Stimulated activated CD4-positive, alpha-beta T cell treated with anti-CD3 and anti-CD28 coated beads, Interleukin-15, amount 100 ng/mL, for 48 hours (primary cell): Measurements from ENCODE around the gene HYAL4.
"Not testable (repeated sequence)": the region's sequence is repeated elsewhere in the genome, so short reads cannot be mapped to it uniquely, and the experiment has no call there.

Experiments
- DNase-seq, 2 donors: peaks; one replicate each; pipeline ENCODE4 v3.0.0-alpha.2; 2020; ENCODE audit warnings: low read depth in 2 of 2

The HYAL4 gene, protein sequence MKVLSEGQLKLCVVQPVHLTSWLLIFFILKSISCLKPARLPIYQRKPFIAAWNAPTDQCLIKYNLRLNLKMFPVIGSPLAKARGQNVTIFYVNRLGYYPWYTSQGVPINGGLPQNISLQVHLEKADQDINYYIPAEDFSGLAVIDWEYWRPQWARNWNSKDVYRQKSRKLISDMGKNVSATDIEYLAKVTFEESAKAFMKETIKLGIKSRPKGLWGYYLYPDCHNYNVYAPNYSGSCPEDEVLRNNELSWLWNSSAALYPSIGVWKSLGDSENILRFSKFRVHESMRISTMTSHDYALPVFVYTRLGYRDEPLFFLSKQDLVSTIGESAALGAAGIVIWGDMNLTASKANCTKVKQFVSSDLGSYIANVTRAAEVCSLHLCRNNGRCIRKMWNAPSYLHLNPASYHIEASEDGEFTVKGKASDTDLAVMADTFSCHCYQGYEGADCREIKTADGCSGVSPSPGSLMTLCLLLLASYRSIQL

DNA sequence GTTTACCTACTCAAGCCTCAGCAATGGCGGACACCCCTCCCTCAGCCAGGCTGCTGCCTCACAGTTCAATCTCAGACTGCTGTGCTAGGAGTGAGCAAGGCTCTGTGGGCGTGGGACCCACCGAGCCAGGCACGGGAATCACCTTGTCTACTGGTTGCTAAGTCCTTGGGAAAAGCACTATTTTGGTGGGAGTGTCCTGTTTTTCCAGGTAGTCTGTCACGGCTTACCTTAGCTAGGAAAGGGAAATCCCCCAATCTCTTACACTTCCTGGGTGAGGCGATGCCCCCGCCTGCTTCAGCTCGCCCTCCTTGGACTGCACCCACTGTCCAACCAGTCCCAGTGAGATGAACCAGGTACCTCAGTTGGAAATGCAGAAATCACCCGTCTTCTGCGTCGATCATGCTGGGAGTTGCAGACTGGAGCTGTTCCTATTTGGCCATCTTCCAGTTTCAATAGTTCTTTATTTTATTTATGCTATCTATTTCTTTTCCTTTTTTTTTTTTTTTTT is at the start of gene HYAL4:
TSS of gene HYAL4 (plus strand) at position 458 of the 508 bp plus-strand sequence. CDS start 23,105 bp downstream, outside the sequence.
- no peak for DNase-seq

DNA sequence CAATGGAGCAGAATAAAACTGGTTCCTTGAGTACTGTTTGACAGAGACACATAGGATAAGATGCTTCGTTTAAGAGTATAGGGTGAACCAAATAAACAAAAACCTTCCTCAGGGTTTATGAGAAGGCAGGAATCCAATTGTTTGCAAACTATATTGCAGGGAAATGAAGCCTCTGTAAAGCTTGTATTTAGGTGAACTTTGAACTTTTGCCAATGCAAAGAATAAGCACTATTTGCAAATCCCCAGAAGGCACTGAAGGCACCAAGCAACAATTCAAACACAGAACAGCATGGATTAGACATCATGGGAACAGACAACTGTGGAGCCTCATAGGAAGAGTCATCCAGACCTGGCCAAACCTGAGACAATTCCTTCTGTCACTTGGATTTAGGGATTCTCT is 49.1 kb upstream of the HYAL4 start:
- DNase-seq, result no peak

DNA sequence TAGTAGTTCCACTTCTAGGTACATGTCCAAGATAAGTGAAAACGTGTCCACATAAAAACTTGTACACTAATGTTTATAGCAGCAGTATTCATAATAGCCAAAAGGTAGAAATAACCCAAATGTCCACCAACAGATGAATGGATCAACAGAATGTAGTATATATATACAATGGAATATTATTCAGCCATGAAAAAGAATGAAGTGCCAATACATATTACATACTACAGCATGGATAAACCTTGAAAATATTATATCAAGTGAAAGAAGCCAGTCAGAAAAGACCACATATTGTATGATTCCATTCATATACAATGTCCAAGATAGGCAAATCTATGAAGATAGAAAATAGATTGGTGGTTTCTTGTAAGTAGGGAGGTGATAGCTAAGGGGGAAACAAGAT is 48.4 kb upstream of the HYAL4 start:
- no peak for DNase-seq

DNA sequence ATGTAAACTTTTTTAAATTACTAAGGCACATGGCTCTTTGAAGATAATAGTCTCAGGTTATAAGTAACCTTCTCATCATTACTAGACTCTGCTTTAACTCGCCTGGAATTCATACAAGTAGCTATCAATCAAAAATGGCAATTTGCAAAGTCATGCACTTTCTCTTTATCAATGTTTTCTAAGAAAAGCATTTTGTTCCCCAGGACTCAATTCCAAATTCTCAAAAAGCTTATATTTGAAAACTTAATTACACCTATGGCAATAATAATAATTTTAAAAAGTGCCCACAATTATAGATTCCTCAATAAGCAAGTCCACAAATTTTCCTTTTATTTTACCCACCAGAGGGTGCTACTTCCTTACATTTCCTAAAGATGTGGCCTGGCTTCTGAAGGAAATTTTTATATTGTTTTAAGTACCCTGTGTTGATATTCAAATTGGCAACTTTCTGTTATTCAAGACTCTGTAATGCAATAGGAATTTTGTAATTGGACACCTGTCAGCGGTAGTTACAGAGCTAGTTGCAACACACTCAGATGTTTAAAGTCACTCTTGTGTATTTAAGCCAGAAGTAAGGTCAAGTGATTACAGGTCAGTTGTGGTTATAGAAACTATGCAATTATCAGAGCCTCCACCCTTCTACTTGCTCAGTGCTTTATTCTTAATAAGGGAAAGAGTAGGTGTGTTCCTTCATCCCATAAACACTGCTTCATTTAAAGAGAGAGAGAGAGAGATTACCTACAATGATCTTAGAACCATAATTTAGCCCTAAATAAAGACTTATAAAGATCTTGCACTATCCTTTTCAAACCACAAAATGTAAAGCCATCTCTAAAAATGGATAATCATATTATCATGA is 47.1 kb upstream of the HYAL4 start:
- no peak for DNase-seq

DNA sequence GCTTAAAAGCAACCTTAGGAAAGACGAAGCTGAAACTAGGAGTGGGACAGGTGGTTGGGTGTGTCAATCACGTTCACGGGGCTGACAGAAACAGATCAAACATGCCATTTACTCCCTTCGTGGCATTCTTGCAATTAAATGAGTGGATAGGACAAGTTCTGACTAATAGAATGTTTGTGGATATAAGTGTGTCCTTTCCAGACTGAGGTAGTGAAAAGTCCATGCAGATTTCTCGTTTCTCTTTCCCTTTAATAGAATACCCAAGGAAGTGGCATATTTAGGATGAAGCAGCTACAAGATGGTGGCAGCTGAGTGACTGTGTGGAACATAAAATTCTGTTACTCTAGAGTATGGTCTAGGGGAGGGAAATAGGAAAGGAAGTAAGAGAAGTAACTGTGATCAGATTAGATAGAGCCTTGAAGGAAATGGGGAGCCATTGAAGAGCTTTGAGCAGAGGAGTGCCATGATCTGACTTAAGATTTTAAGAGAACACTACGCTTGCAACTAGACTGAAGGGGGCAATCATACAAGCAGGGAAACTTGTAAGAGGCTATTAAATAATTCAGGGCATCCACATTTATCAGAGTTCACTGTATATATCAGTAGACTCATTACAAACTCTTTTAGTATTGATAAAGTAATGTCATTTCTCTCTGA is 46.3 kb upstream of the HYAL4 start:
- no peak for DNase-seq

DNA sequence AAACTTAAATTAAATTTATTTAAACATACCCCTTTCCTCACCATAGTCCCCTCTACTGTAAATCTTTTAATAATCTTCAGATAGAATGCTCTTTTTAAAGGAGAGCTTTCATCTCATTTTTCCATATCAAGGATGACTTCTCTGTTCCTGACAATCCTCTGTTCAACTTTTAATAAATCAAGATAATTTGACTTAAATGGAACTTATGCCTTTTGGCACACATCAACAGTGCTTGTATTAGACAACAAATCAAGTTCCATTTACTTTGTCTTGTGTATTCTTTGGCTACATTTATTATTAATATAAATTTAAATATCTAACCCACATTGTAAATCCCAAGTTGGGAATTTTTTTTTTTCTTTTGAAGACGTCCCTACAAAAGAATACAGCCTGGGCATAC is 42.7 kb upstream of the HYAL4 start:
- no peak for DNase-seq

DNA sequence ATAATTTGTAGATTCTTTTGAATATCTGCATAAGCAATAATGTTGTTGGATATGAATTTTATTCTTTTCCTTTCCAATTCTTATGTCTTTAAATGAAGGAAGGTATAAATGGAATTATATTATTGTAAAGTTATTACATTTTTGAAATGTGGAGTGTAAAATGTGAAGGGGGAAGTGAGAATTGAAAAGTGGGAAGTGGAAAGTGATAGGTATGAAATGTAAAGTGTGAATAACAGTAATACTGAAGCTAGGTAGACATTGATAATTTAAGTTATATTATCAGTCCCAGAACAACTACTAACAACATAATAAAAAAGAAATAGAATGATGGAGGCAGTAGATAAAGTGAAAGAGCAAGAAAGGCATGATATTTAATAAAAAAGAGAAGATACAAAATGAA is 39.7 kb upstream of the HYAL4 start:
- DNase-seq, result no peak

DNA sequence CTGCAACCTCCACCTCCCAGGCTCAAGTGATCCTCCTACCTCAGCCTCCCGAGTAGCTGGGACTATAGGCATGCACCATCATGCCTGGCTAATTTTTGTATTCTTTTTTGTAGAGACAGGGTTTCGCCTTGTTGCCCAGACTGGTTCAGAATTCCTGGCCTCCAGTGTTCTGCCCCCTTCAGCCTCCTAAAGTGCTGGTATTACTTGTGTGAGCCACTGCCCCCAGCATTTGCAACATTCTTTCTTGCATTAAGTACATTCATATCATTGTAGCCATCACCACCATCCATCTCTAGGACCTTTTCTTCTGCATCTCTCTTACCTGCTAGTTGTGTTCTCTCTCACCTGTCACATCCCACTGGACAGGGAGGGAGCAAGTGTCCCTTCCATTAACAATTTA is 35.5 kb upstream of the HYAL4 start:
- no peak for DNase-seq

DNA sequence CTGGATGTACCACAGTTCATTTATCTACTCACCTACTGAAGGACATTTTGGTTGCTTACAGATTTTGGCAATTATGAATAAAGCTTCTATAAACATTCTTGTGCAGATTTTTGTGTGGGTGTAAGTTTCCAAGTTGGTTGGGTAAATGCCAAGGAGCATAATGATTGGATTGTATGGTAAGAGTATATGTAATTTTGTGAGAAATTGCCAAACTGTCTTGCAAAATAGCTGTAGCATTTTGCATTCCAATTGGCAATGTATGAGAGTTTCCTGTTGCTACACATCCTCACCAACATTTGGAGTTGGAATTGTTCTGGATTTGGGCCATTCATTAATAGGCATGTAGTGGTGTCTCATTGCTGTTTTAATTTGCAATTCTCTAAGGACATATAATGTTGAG is 33.9 kb upstream of the HYAL4 start:
- DNase-seq, result no peak

DNA sequence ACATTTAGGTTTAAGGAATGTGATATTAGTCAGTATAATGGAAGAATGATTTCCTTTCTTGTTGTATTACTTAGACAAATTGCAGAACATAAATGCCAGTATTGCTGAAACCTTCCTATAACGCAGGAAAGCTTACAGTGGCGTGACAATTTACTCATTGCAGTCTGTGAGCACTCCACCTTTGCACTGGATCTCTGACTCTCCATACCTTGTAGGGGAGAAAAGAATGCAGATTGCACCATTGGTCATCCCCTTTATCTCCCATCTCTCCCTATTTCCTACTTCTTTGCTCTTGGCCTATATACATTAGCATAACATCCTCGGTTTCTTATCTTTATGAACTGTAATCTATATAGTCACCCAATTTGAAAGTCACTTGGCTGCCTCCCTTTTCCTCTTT is 28.1 kb upstream of the HYAL4 start:
- no peak for DNase-seq

DNA sequence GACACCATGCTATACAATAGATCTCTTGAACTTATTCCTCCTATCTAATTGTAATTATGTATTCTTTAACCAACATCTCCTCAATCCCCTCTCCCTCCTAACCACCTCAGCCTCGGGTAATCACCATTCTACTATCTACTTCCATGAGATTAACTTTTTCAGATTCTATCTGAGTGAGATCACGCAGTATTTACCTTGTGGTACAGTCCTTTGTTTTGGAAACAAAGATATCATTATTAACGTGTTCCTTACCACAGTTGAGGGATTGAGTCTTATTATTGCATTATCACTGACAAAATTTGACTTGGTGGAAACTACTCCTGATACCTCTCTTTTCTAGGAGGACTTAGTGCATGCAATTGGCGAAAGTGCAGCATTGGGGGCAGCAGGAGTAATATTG is 26.0 kb upstream of the HYAL4 start:
- no peak for DNase-seq

DNA sequence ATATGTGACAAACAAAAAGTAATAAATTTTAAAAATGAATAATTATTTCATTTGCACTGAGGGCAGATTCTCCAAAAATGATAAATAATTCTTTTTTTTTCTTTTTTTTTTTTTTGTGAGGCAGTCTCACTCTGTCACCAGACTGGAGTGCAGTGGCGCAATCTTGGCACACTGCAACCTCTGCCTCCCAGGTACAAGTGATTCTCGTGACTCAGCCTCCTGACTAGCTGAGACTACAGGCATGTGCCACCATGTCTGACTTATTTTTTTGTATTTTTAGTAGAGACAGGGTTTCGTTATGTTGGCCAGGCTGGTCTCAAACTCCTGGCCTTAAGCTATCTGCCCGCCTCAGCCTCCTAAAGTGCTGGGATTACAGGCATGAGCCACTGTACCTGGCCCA is 25.2 kb upstream of the HYAL4 start:
- not testable (repeated sequence) for DNase-seq

DNA sequence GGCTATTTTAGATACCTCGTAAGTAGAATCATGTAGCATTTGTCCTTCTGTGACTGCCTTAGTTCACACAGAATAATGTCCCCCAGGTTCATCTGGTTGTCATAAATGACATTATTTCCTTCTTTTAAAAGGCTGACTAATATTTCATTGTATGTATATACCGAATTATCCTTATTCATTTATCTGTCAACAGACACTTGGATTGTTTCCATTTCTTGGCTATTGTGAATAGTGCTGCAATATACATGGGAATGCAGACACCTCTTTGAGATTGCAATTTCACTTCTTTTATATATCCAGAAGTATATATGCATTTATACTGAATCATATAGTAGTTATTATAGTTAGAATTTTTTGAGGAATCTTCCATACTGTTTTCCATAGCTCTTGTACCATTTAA is 24.1 kb upstream of the HYAL4 start:
- no peak for DNase-seq

DNA sequence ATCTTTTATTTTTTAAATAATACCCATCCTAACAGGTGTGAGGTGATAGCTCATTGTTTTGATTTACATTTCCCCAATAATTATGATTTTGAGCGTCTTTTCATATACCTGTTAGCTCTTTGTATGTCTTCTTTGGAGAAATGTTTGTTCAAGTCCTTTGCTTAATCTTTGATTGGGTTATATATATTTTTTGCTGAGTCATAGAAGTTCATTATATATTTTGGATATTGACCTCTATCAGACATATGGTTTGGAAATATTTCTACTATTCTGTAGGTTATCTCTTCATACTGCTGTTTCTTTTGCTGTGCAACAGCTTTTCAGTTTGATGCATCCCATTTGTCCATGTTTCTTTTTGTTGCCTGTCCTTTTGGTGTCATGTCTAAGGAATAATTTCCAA is 23.6 kb upstream of the HYAL4 start:
- DNase-seq, result no peak

DNA sequence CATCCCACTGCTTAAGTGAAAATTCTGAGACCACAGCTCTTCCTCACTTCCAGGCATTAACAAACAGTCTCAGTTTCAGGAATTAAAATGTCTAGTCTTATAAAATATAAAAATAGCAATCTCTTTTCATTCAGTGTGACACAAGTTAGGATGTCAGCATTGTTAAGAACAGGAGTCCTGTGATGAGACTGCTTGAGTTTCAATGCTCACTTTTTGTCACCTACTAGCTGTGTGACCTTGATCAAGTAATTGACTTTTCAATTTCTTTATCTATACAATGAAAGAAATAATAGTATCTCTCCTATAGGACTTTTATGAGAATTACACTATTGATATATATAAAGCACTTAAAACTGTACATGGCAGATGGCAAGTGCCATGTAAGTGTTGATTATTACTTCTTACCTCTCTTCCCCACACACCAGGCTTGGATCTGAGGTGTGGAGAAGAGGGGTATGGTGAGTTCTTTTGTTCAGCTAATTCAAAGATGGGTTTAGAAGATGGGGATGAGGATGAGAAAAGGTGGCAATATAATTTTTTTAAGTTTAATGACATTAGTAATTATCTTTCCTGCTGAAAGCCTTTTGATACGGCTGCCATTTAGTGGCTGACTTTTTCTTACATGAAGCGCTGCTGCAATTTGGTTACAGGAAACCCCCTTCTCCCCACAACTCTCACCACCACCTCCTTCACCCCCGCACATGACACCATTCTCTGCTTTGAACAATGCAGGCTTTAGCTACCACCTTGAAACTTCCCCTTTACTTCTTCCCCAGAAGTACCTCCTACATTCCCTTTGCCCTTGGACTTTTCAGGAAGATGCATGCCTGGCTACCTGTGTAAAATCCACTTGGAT is 20.8 kb upstream of the HYAL4 start:
- DNase-seq, result peak; percentile 9 to 38

DNA sequence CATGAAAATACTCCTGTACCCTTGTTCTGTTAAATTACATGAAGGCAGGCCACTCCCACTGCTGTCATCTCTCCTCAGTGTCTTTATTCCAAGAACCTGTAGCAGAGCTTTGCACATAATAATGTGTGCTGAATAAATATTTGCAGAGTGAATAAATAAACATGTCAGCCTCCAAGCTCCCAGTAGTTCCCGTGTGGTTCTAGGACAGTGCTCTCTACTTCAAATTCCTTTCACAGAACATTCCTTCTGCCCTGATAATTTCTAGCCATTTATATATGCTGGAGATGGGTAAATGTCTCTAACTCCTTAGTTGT is 20.3 kb upstream of the HYAL4 start:
- DNase-seq, result no peak

DNA sequence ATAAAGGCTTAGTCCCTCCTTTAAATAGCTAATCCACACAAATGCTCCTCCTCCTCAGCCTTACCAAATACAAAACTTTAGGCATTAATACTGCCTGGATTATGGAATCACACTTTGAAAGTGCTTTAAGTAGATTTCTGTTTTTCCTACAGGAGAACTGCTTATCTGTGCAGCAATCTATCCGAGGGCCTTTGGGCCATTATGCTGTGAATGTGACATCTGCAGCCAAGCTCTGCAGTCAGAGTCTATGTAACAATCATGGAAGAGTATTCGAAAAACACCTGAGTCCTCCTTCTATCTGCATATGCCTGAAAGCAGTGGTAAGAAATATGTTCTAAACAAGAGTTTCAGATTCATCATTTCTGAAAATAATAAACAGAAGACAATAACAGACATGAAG is 16.2 kb upstream of the HYAL4 start:
- DNase-seq, result no peak

DNA sequence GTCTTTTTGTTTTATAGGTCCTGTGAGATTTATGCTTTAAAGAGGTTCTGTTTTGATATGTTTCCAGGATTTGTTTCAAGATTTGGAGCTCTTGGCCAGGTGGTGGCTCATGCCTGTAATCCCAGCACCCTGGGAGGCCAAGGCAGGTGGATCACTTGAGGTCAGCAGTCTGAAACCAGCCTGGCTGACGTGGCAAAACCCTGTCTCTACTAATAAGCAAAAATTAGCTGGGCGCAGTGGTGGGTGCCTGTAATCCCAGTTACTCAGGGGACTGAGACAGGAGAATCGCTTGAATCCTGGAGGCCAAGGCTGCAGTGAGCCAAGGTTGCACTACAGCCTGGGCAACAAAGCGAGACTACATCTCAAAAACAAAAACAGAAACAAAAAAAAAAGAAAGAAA is 8.3 kb upstream of the HYAL4 start:
- no peak for DNase-seq

DNA sequence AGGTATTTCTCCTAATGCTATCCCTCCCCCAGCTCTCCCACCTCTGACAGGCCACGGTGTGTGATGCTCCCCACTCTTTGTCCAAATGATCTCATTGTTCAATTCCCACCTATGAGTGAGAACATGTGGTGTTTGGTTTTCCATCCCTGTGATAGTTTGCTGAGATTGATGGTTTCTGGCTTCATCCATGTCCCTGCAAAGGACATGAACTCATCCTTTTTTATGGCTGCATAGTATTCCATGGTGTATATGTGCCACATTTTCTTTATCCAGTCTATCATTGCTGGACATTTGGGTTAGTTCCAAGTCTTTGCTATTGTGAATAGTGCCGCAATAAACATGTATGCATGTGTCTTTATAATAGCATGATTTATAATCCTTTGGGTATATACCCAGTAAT is 5.9 kb upstream of the HYAL4 start:
- not testable (repeated sequence) for DNase-seq

DNA sequence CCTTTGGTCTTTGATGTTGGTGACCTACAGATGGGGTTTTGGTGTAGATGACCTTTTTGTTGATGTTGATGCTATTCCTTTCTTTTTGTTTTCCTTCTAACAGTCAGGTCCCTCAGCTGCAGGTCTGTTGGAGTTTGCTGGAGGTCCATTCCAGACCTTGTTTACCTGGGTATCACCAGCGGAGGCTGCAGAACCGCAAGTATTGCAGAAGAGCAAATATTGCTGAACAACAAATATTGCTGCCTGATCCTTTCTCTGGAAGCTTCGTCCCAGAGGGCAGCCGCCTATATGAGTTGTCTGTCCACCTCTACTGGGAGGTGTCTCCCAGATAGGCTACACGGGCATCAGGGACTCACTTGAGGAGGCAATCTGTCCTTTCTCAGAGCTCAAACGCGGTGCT is 827 bp upstream of the HYAL4 start:
- not testable (repeated sequence) for DNase-seq

DNA sequence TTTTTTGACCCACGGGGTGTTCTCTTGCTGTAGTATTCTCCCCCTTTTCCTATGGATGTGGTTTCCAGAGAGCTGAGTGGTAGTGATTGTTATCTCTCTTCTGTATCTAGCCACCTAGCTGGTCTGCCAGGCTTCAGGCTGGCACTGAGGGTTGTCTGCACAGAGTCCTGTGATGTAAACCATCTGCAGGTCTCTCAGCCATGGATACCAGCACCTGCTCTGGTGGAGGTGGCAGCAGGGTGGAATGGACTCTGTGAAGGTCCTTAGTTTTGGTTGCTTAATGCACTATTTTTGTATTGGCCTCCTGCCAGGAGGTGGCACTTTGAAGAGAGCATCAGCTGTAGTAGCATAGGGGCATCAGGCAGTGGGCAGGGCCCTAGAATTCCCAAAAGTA is 851 bp downstream of the HYAL4 start:
- DNase-seq, result no peak
